ENCODE data around the gene CHMP4B.
"Not testable (repeated sequence)": the region's sequence is repeated elsewhere in the genome, so short reads cannot be mapped to it uniquely, and the experiment has no call there.

Gene CHMP4B

GRCh38 chr20:33789858-33790182 lies 21.3 kb upstream of the CHMP4B start:
- DNase-seq (ENCODE audit: low spot score), result no peak

- no peak for DNase-seq (ENCODE audit: low spot score)
Observed at GRCh38 chr20:33790566-33790965, 20.6 kb upstream of the CHMP4B start.

- DNase-seq (ENCODE audit: low spot score), result no peak
Observed at GRCh38 chr20:33791021-33791420, 20.1 kb upstream of the CHMP4B start.

GRCh38 chr20:33791540-33791939 lies 19.6 kb upstream of the CHMP4B start:
- DNase-seq (ENCODE audit: low spot score), result no peak

GRCh38 chr20:33791959-33792597 lies 19.1 kb upstream of the CHMP4B start:
- DNase-seq (ENCODE audit: low spot score), result peak; percentile 91

- not testable (repeated sequence) for DNase-seq (ENCODE audit: low spot score)
Observed at GRCh38 chr20:33792598-33792989, 18.6 kb upstream of the CHMP4B start.

- no peak for DNase-seq (ENCODE audit: low spot score)
Observed at GRCh38 chr20:33793011-33793931, 17.9 kb upstream of the CHMP4B start.

- DNase-seq (ENCODE audit: low spot score), result no peak
Observed at GRCh38 chr20:33796263-33796906, 14.8 kb upstream of the CHMP4B start.

- no peak for DNase-seq (ENCODE audit: low spot score)
Observed at GRCh38 chr20:33796907-33797544, 14.1 kb upstream of the CHMP4B start.

GRCh38 chr20:33798444-33798843 lies 12.7 kb upstream of the CHMP4B start:
- DNase-seq (ENCODE audit: low spot score), result no peak

GRCh38 chr20:33803921-33804337 lies 7.2 kb upstream of the CHMP4B start:
- DNase-seq (ENCODE audit: low spot score), result no peak

- no peak for DNase-seq (ENCODE audit: low spot score)
Observed at GRCh38 chr20:33808388-33808787, 2.8 kb upstream of the CHMP4B start.

- DNase-seq (ENCODE audit: low spot score), result no peak
Observed at GRCh38 chr20:33810259-33810658, 889 bp upstream of the CHMP4B start.

- DNase-seq (ENCODE audit: low spot score), result no peak
Observed at GRCh38 chr20:33811776-33812151, 616 bp downstream of the CHMP4B start.

- no peak for DNase-seq (ENCODE audit: low spot score)
Observed at GRCh38 chr20:33812152-33812849, 1.2 kb downstream of the CHMP4B start.

- peak; percentile 77 for DNase-seq (ENCODE audit: low spot score)
Observed at GRCh38 chr20:33812908-33813462, 1.8 kb downstream of the CHMP4B start.

- no peak for DNase-seq (ENCODE audit: low spot score)
Observed at GRCh38 chr20:33814238-33814712, 3.1 kb downstream of the CHMP4B start.

GRCh38 chr20:33815671-33816070 lies 4.5 kb downstream of the CHMP4B start:
- DNase-seq (ENCODE audit: low spot score), result no peak

GRCh38 chr20:33816191-33816590 lies 5.0 kb downstream of the CHMP4B start:
- DNase-seq (ENCODE audit: low spot score), result no peak

- no peak for DNase-seq (ENCODE audit: low spot score)
Observed at GRCh38 chr20:33817411-33817810, 6.3 kb downstream of the CHMP4B start.

GRCh38 chr20:33819456-33819855 lies 8.3 kb downstream of the CHMP4B start:
- no peak for DNase-seq (ENCODE audit: low spot score)

GRCh38 chr20:33820362-33820761 lies 9.2 kb downstream of the CHMP4B start:
- DNase-seq (ENCODE audit: low spot score), result no peak

All from HuH-7 (cell line).